Gastroesophageal sphincter (tissue), 3 donors: ENCODE results near the gene VPS8.

Experiments used
- POLR2A ChIP-seq, 2 donors: fragments of 450-650 bp; IDR thresholded peaks; one replicate each; pipeline ENCODE4 v1.6.1; 2017; ENCODE audit warnings: antibody characterized with exemption in 2 of 2, mild to moderate bottlenecking in 2 of 2, moderate library complexity in 1 of 2
- TF ChIP-seq, protein P1 (sequence below), 4 experiments: fragments of 200-600 bp in 2 of 4; fragments of 450-650 bp in 2 of 4; sonication (generic) in 1 of 4; IDR thresholded peaks; one replicate each; pipeline ENCODE4 v1.5.1; 2017 to 2019; ENCODE audit warnings: antibody characterized with exemption in 4 of 4, mild to moderate bottlenecking in 2 of 4, moderate library complexity in 2 of 4

DNA sequence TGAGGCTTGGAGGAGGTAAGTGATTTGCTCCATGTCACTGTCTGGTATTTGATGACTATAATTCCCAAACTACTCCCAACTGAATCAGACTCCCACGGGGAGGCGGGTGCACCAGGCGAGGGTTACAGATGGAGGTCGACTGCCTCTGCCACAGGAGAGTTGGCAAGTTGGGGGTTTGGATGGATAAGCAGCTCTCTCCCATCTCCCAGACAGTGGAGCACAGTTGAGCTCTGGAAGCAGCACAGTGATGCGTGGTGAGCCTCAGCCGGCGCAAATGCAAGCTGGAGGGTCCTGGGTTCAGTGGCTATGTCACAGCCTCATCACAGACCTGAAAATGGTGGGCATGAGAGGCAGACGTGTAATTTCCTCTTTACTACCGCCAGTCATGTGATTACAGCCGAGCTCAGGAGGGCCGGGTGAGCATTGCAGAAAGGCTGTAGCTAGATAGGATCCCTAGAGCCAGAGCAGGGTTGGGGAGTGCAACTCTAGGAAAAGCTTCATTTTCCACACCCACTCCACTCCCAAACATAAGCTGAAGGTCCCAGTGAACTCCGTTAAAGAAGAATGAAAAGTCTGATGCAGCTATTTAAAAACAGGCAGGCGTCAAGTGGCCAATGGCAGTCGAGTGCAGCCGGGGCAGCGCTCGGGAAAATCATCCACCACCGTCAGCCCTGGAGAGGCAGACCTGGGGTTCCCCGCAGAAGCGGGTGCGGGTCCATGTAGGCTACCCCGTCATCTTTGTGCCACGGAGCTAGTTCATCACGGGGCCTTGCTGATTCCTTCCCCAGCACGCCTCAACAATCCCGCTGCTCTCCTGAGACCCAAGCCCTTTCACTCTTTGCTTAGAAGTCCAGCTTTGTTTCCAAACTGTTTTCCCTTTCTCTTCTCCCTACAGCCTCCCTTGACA is 33.3 kb upstream of the VPS8 start:
- TF ChIP-seq, protein P1, sequence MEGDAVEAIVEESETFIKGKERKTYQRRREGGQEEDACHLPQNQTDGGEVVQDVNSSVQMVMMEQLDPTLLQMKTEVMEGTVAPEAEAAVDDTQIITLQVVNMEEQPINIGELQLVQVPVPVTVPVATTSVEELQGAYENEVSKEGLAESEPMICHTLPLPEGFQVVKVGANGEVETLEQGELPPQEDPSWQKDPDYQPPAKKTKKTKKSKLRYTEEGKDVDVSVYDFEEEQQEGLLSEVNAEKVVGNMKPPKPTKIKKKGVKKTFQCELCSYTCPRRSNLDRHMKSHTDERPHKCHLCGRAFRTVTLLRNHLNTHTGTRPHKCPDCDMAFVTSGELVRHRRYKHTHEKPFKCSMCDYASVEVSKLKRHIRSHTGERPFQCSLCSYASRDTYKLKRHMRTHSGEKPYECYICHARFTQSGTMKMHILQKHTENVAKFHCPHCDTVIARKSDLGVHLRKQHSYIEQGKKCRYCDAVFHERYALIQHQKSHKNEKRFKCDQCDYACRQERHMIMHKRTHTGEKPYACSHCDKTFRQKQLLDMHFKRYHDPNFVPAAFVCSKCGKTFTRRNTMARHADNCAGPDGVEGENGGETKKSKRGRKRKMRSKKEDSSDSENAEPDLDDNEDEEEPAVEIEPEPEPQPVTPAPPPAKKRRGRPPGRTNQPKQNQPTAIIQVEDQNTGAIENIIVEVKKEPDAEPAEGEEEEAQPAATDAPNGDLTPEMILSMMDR (IDR thresholded peaks at IDR 0.05) = no peak
- TF ChIP-seq POLR2A (IDR thresholded peaks at IDR 0.05) = no peak
